ENCODE measurements around the gene KANSL1.

The KANSL1 gene

GRCh38 chr17:46129302-46129701 is 63.9 kb downstream of the KANSL1 start:
- no peak overlapping the region for H3K27ac Mint-ChIP-seq

GRCh38 chr17:46128453-46128852 is 64.8 kb downstream of the KANSL1 start:
- Mint-ChIP-seq H3K36me3 (ENCODE audit: low read depth) (peaks cover 29% of the 10 kb centered on the region), H3K27ac (no peak overlapping the region), H3K27me3 (no peaks in the 10 kb centered on the region), H3K4me3 (no peak overlapping the region), H3K9me3 (peaks cover 9% of the 10 kb centered on the region), H3K4me1 (ENCODE audit: low read depth) (peaks cover 55% of the 10 kb centered on the region)
- intact Hi-C loops (cut with micrococcal nuclease): no loop called here

More at GRCh38 chr17:46129302-46129701, 63.9 kb downstream of the KANSL1 start:
- intact Hi-C loops (cut with micrococcal nuclease): no loop called here
- peaks cover 9% of the 10 kb centered on the region for H3K9me3 Mint-ChIP-seq
- no peak overlapping the region for H3K4me3 Mint-ChIP-seq
- peaks cover 31% of the 10 kb centered on the region for H3K36me3 Mint-ChIP-seq (ENCODE audit: low read depth)
- peaks cover 60% of the 10 kb centered on the region for H3K4me1 Mint-ChIP-seq (ENCODE audit: low read depth)
- H3K27me3 Mint-ChIP-seq: no peaks in the 10 kb centered on the region

GRCh38 chr17:46127524-46127923 is 65.7 kb downstream of the KANSL1 start:
- Mint-ChIP-seq H3K36me3 (ENCODE audit: low read depth) (peaks cover 20% of the 10 kb centered on the region), H3K4me1 (ENCODE audit: low read depth) (peaks cover 51% of the 10 kb centered on the region), H3K4me3 (no peak overlapping the region), H3K27ac (no peak overlapping the region), H3K27me3 (no peaks in the 10 kb centered on the region), H3K9me3 (peaks cover 9% of the 10 kb centered on the region)
- intact Hi-C loops (cut with micrococcal nuclease): no loop called here

GRCh38 chr17:46126840-46127239 is 66.4 kb downstream of the KANSL1 start:
- Mint-ChIP-seq H3K27me3 (no peaks in the 10 kb centered on the region), H3K4me1 (ENCODE audit: low read depth) (peaks cover 51% of the 10 kb centered on the region), H3K27ac (no peak overlapping the region), H3K36me3 (ENCODE audit: low read depth) (peaks cover 19% of the 10 kb centered on the region), H3K9me3 (peaks cover 9% of the 10 kb centered on the region), H3K4me3 (no peak overlapping the region)
- intact Hi-C loops (cut with micrococcal nuclease): no loop called here

- Mint-ChIP-seq H3K36me3 (ENCODE audit: low read depth) (peaks cover 23% of the 10 kb centered on the region), H3K27ac (no peak overlapping the region), H3K4me3 (no peak overlapping the region), H3K4me1 (ENCODE audit: low read depth) (peaks cover 57% of the 10 kb centered on the region), H3K9me3 (peaks cover 9% of the 10 kb centered on the region), H3K27me3 (no peaks in the 10 kb centered on the region)
- intact Hi-C loops (cut with micrococcal nuclease): no loop called here
Measured at GRCh38 chr17:46125831-46126230, 67.4 kb downstream of the KANSL1 start.

- peaks cover 9% of the 10 kb centered on the region for H3K9me3 Mint-ChIP-seq
- H3K4me3 Mint-ChIP-seq: no peak overlapping the region
- peaks cover 51% of the 10 kb centered on the region for H3K4me1 Mint-ChIP-seq (ENCODE audit: low read depth)
- peaks cover 26% of the 10 kb centered on the region for H3K36me3 Mint-ChIP-seq (ENCODE audit: low read depth)
- H3K27me3 Mint-ChIP-seq: no peaks in the 10 kb centered on the region
- H3K27ac Mint-ChIP-seq: no peak overlapping the region
- intact Hi-C loops (cut with micrococcal nuclease): no loop called here
Measured at GRCh38 chr17:46124695-46125592, 68.3 kb downstream of the KANSL1 start.

GRCh38 chr17:46123607-46124006 is 69.6 kb downstream of the KANSL1 start:
- peaks cover 49% of the 10 kb centered on the region for H3K4me1 Mint-ChIP-seq (ENCODE audit: low read depth)
- H3K36me3 Mint-ChIP-seq (ENCODE audit: low read depth): peaks cover 27% of the 10 kb centered on the region
- no peak overlapping the region for H3K27ac Mint-ChIP-seq
- H3K27me3 Mint-ChIP-seq: no peaks in the 10 kb centered on the region
- H3K9me3 Mint-ChIP-seq: peaks cover 9% of the 10 kb centered on the region
- H3K4me3 Mint-ChIP-seq: no peak overlapping the region
- intact Hi-C loops (cut with micrococcal nuclease): no loop called here

- peaks cover 42% of the 10 kb centered on the region for H3K4me1 Mint-ChIP-seq (ENCODE audit: low read depth)
- no peak overlapping the region for H3K4me3 Mint-ChIP-seq
- intact Hi-C loops (cut with micrococcal nuclease): no loop called here
- peaks cover 20% of the 10 kb centered on the region for H3K36me3 Mint-ChIP-seq (ENCODE audit: low read depth)
- no peak overlapping the region for H3K27ac Mint-ChIP-seq
- H3K27me3 Mint-ChIP-seq: no peaks in the 10 kb centered on the region
- H3K9me3 Mint-ChIP-seq: peaks cover 9% of the 10 kb centered on the region
Measured at GRCh38 chr17:46122486-46122871, 70.8 kb downstream of the KANSL1 start.

- Mint-ChIP-seq H3K27ac (no peak overlapping the region), H3K36me3 (ENCODE audit: low read depth) (peaks cover 20% of the 10 kb centered on the region), H3K9me3 (peaks cover 9% of the 10 kb centered on the region), H3K4me1 (ENCODE audit: low read depth) (peaks cover 39% of the 10 kb centered on the region), H3K4me3 (no peak overlapping the region), H3K27me3 (no peaks in the 10 kb centered on the region)
- intact Hi-C loops (cut with micrococcal nuclease): no loop called here
Measured at GRCh38 chr17:46121841-46122485, 71.3 kb downstream of the KANSL1 start.

- Mint-ChIP-seq H3K36me3 (ENCODE audit: low read depth) (peaks cover 20% of the 10 kb centered on the region), H3K4me3 (no peak overlapping the region), H3K27me3 (no peaks in the 10 kb centered on the region), H3K27ac (no peak overlapping the region), H3K4me1 (ENCODE audit: low read depth) (peaks cover 39% of the 10 kb centered on the region), H3K9me3 (peaks cover 9% of the 10 kb centered on the region)
- intact Hi-C loops (cut with micrococcal nuclease): no loop called here
Measured at GRCh38 chr17:46121165-46121764, 72.0 kb downstream of the KANSL1 start.

- intact Hi-C loops (cut with micrococcal nuclease): no loop called here
- Mint-ChIP-seq H3K27me3 (no peaks in the 10 kb centered on the region), H3K4me1 (ENCODE audit: low read depth) (peaks cover 43% of the 10 kb centered on the region), H3K9me3 (peaks cover 9% of the 10 kb centered on the region), H3K36me3 (ENCODE audit: low read depth) (peaks cover 20% of the 10 kb centered on the region), H3K4me3 (no peak overlapping the region), H3K27ac (no peak overlapping the region)
Measured at GRCh38 chr17:46120537-46120936, 72.7 kb downstream of the KANSL1 start.

- Mint-ChIP-seq H3K4me3 (no peak overlapping the region), H3K36me3 (ENCODE audit: low read depth) (peaks cover 23% of the 10 kb centered on the region), H3K9me3 (peaks cover 8% of the 10 kb centered on the region), H3K27ac (no peak overlapping the region), H3K4me1 (ENCODE audit: low read depth) (peaks cover 48% of the 10 kb centered on the region), H3K27me3 (no peaks in the 10 kb centered on the region)
- intact Hi-C loops (cut with micrococcal nuclease): no loop called here
Measured at GRCh38 chr17:46120078-46120477, 73.2 kb downstream of the KANSL1 start.

- H3K4me1 Mint-ChIP-seq (ENCODE audit: low read depth): peaks cover 46% of the 10 kb centered on the region
- intact Hi-C loops (cut with micrococcal nuclease): no loop called here
Measured at GRCh38 chr17:46118964-46119363, 74.3 kb downstream of the KANSL1 start.

More at GRCh38 chr17:46118964-46119363, 74.3 kb downstream of the KANSL1 start:
- no peak overlapping the region for H3K27ac Mint-ChIP-seq
- H3K9me3 Mint-ChIP-seq: no peaks in the 10 kb centered on the region
- peaks cover 20% of the 10 kb centered on the region for H3K36me3 Mint-ChIP-seq (ENCODE audit: low read depth)
- H3K27me3 Mint-ChIP-seq: no peaks in the 10 kb centered on the region
- H3K4me3 Mint-ChIP-seq: no peak overlapping the region
